HepG2 (cell line): ENCODE results near the gene CTNND2.

ENCODE experiments used
- ZNF253 ChIP-seq: sonication (generic); formaldehyde crosslinking; IDR thresholded peaks from 2 replicates; pipeline ENCODE4 v1.8.0; 2022; ENCODE audit warnings: mild to moderate bottlenecking, missing genetic modification reagents, borderline replicate concordance
- TF ChIP-seq, protein P1 (sequence below): sonication (generic); formaldehyde crosslinking; IDR thresholded peaks from 2 replicates; pipeline ENCODE4 v1.5.0; 2020; ENCODE audit warnings: mild to moderate bottlenecking, missing genetic modification reagents, moderate library complexity

GRCh38 chr5:11724940-11725339, 179.3 kb downstream of the CTNND2 start:
- TF ChIP-seq, protein P1, sequence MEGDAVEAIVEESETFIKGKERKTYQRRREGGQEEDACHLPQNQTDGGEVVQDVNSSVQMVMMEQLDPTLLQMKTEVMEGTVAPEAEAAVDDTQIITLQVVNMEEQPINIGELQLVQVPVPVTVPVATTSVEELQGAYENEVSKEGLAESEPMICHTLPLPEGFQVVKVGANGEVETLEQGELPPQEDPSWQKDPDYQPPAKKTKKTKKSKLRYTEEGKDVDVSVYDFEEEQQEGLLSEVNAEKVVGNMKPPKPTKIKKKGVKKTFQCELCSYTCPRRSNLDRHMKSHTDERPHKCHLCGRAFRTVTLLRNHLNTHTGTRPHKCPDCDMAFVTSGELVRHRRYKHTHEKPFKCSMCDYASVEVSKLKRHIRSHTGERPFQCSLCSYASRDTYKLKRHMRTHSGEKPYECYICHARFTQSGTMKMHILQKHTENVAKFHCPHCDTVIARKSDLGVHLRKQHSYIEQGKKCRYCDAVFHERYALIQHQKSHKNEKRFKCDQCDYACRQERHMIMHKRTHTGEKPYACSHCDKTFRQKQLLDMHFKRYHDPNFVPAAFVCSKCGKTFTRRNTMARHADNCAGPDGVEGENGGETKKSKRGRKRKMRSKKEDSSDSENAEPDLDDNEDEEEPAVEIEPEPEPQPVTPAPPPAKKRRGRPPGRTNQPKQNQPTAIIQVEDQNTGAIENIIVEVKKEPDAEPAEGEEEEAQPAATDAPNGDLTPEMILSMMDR (CRISPR knock-in tag), result no peak
- no peak for TF ChIP-seq ZNF253
